SK-N-SH (cell line): ENCODE results near the gene DNMT3A. TPM values are rescaled to one million over a fixed set of nuclear protein-coding genes. Genes with fewer than 3 reads are reported as not detected.

Source experiments
- CTCF ChIA-PET: fragments of 300-600, 350-600 bp; formaldehyde crosslinking; extraction: SDS; loops from one replicate; lab custom pipeline; 2021; lab: Yijun Ruan, JAX
- POLR2A ChIA-PET: fragments of 350-600 bp; sonication (Branson Sonifier 250); formaldehyde crosslinking; extraction: SDS; loops from one replicate; lab custom pipeline; 2020; ENCODE audit warnings: antibody characterized with exemption, inconsistent platforms; lab: Yijun Ruan, JAX
- DNase-seq: peaks from one replicate; pipeline ENCODE4 v3.0.0; 2012
- H2AFZ ChIP-seq: fragments of 200-600 bp; sonication (generic); 2 replicates; pipeline ENCODE4 v1.8.1; 2016; ENCODE audit warnings: antibody characterized with exemption, mild to moderate bottlenecking, low read depth
- H3F3A ChIP-seq: fragments of 200-600 bp; sonication (generic); replicated peaks from 2 replicates; pipeline ENCODE3; 2016; ENCODE audit warnings: antibody characterized with exemption, mild to moderate bottlenecking; ENCODE audit not compliant: insufficient read depth
- H3K27ac ChIP-seq, 2 experiments: fragments of 200-500 bp in 1 of 2; fragments of 200-600 bp in 1 of 2; sonication (Bioruptor generic) in 1 of 2; sonication (generic), shearing (Covaris generic) in 1 of 2; 2 replicates each; pipeline versions ENCODE4 v1.5.1 to v1.6.1; 2014 to 2016; ENCODE audit warnings: low read depth in 2 of 2, inconsistent platforms in 1 of 2, low read length in 1 of 2, mild to moderate bottlenecking in 1 of 2, mixed read lengths in 1 of 2
- H3K27me3 ChIP-seq: fragments of 200-600 bp; sonication (generic), shearing (Covaris generic); 2 replicates; pipeline ENCODE4 v1.6.1; 2016; ENCODE audit warnings: mixed run types; ENCODE audit not compliant: insufficient read depth
- H3K36me3 ChIP-seq, 2 experiments: fragments of 200-500 bp in 1 of 2; fragments of 200-600 bp in 1 of 2; sonication (Bioruptor generic) in 1 of 2; sonication (generic) in 1 of 2; replicated peaks in 1 of 2; 2 replicates each; pipeline versions ENCODE3 to v1.5.1; 2014 to 2016; ENCODE audit warnings: low read length in 1 of 2, mild to moderate bottlenecking in 1 of 2; ENCODE audit not compliant: insufficient read depth in 2 of 2, control insufficient read depth in 1 of 2
- H3K4me1 ChIP-seq, 2 experiments: fragments of 200-500 bp in 1 of 2; fragments of 200-600 bp in 1 of 2; sonication (Bioruptor generic) in 1 of 2; sonication (generic), shearing (Covaris generic) in 1 of 2; 2 replicates each; pipeline versions ENCODE4 v1.5.1 to v1.6.1; 2014 to 2016; ENCODE audit warnings: low read depth in 1 of 2, low read length in 1 of 2, mixed run types in 1 of 2; ENCODE audit not compliant: insufficient read depth in 2 of 2, control insufficient read depth in 1 of 2
- H3K4me2 ChIP-seq: fragments of 200-600 bp; sonication (generic), shearing (Covaris generic); 2 replicates; pipeline ENCODE4 v1.6.1; 2017; ENCODE audit warnings: mixed run types
- H3K4me3 ChIP-seq, 2 experiments: fragments of 200-500 bp in 1 of 2; fragments of 200-600 bp in 1 of 2; sonication (Bioruptor generic) in 1 of 2; sonication (generic), shearing (Covaris generic) in 1 of 2; 2 replicates each; pipeline versions ENCODE4 v1.5.1 to v1.8.1; 2014 to 2016; ENCODE audit warnings: low read depth in 2 of 2, inconsistent platforms in 1 of 2, low read length in 1 of 2, mild to moderate bottlenecking in 1 of 2, mixed read lengths in 1 of 2, moderate library complexity in 1 of 2
- H3K79me2 ChIP-seq: fragments of 200-600 bp; sonication (generic); 2 replicates; pipeline ENCODE4 v1.8.1; 2017; ENCODE audit warnings: mild to moderate bottlenecking; ENCODE audit not compliant: insufficient read depth
- H3K9ac ChIP-seq: fragments of 200-600 bp; sonication (generic); 2 replicates; pipeline ENCODE4 v1.6.1; 2017; ENCODE audit warnings: mixed run types
- H3K9me2 ChIP-seq: fragments of 200-600 bp; sonication (generic); 2 replicates; pipeline ENCODE4 v1.6.1; 2017; ENCODE audit warnings: mixed run types
- H3K9me3 ChIP-seq: fragments of 200-600 bp; sonication (generic); 2 replicates; pipeline ENCODE4 v1.6.1; 2017; ENCODE audit warnings: mixed run types, mild to moderate bottlenecking, moderate library complexity
- H4K20me1 ChIP-seq: fragments of 200-600 bp; sonication (generic); 2 replicates; pipeline ENCODE4 v1.6.1; 2017; ENCODE audit warnings: mild to moderate bottlenecking, mixed run types; ENCODE audit not compliant: insufficient read depth
- CTCF ChIP-seq: fragments of 200-600 bp; sonication (generic); IDR thresholded peaks from 2 replicates; pipeline ENCODE4 v1.6.1; 2017; ENCODE audit warnings: antibody characterized with exemption, mild to moderate bottlenecking, moderate library complexity
- EP300 ChIP-seq, 2 experiments: IDR thresholded peaks; 2 replicates each; pipeline versions ENCODE4 v1.4.0 to v1.6.1; 2012; ENCODE audit warnings: borderline replicate concordance in 1 of 2, low read depth in 1 of 2, low read length in 1 of 2
- FOSL2 ChIP-seq: IDR thresholded peaks from 2 replicates; pipeline ENCODE4 v1.4.0; 2012; ENCODE audit warnings: low read depth, mild to moderate bottlenecking, moderate library complexity, borderline replicate concordance
- FOXJ3 ChIP-seq: sonication (generic); formaldehyde crosslinking; IDR thresholded peaks from 2 replicates; pipeline ENCODE4 v1.5.1; 2020; ENCODE audit warnings: mild to moderate bottlenecking, missing genetic modification reagents
- GABPA ChIP-seq: IDR thresholded peaks from 2 replicates; pipeline ENCODE4 v1.4.0; 2012; ENCODE audit warnings: low read depth, mild to moderate bottlenecking
- GATA2 ChIP-seq: sonication (generic); formaldehyde crosslinking; IDR thresholded peaks from 2 replicates; pipeline ENCODE4 v1.5.0; 2020; ENCODE audit warnings: mild to moderate bottlenecking, missing genetic modification reagents
- IRF3 ChIP-seq: fragments of 150-350 bp; IDR thresholded peaks from 2 replicates; pipeline ENCODE4 v1.6.1; 2016; ENCODE audit warnings: mild to moderate bottlenecking, low read depth, low read length
- MAX ChIP-seq: IDR thresholded peaks from 2 replicates; pipeline ENCODE4 v1.4.0; 2012; ENCODE audit warnings: low read depth
- NRF1 ChIP-seq: IDR thresholded peaks from 2 replicates; pipeline ENCODE4 v1.6.1; 2012; ENCODE audit warnings: low read depth, mild to moderate bottlenecking, low read length
- PBX3 ChIP-seq: IDR thresholded peaks from 2 replicates; pipeline ENCODE4; 2012
- POLR2AphosphoS5 ChIP-seq: IDR thresholded peaks from 2 replicates; pipeline ENCODE4 v1.6.1; 2012; ENCODE audit warnings: low read depth, low read length
- RCOR1 ChIP-seq: fragments of 150-350 bp; IDR thresholded peaks from 2 replicates; pipeline ENCODE4 v1.6.1; 2017; ENCODE audit warnings: antibody characterized with exemption, low read length
- RXRA ChIP-seq: IDR thresholded peaks from 2 replicates; pipeline ENCODE4 v1.4.0; 2012; ENCODE audit warnings: low read depth, mild to moderate bottlenecking, borderline replicate concordance
- SIN3A ChIP-seq: IDR thresholded peaks from 2 replicates; pipeline ENCODE4 v1.6.1; 2012; ENCODE audit warnings: low read depth, mild to moderate bottlenecking, low read length, moderate library complexity, borderline replicate concordance
- TCF12 ChIP-seq: IDR thresholded peaks from 2 replicates; pipeline ENCODE4 v1.4.0; 2012
- TEAD4 ChIP-seq: IDR thresholded peaks from 2 replicates; pipeline ENCODE4 v1.4.0; 2012; ENCODE audit warnings: mild to moderate bottlenecking, borderline replicate concordance; ENCODE audit not compliant: insufficient read depth
- USF1 ChIP-seq: IDR thresholded peaks from 2 replicates; pipeline ENCODE4 v1.4.0; 2012; ENCODE audit warnings: low read depth, borderline replicate concordance
- USF2 ChIP-seq: fragments of 150-350 bp; IDR thresholded peaks from 2 replicates; pipeline ENCODE4 v1.6.1; 2017; ENCODE audit warnings: antibody characterized with exemption, low read length, low read depth, borderline replicate concordance
- YY1 ChIP-seq: IDR thresholded peaks from 2 replicates; pipeline ENCODE4 v1.4.0; 2012; ENCODE audit warnings: low read depth, mild to moderate bottlenecking
- ZBTB33 ChIP-seq: IDR thresholded peaks from 2 replicates; pipeline ENCODE4 v1.4.0; 2012; ENCODE audit warnings: low read depth, borderline replicate concordance
- WGBS: methylation state at CpG from one replicate; pipeline ENCODE4 v1.1.6; 2017; ENCODE audit warnings: low lambda C conversion rate; 5-methylcytosine and 5-hydroxymethylcytosine counted together
- polyA plus RNA-seq, 3 experiments: library from polyadenylated mRNA; depleted of rRNA; stranded (reverse); fragments of >200 nt; gene quantifications; 2 replicates each; pipeline ENCODE4 v1.2.3, GENCODE V29; 2012

DNMT3A gene
- polyA plus RNA-seq, 1 of the 3 experiments (the other 2 are of a cell fraction) = 5.6 TPM

GRCh38 chr2:25190536-25190935, 151.2 kb downstream of the DNMT3A start:
- Histone ChIP-seq H3K27ac (no peak overlapping the region), H3F3A (no peaks in the 10 kb centered on the region), H3K4me3 (no peak overlapping the region), H3K36me3 (no peaks in the 10 kb centered on the region), H3K4me2 (no peak overlapping the region), H2AFZ (no peak overlapping the region), H3K9me3 (no peaks in the 10 kb centered on the region), H4K20me1 (no peaks in the 10 kb centered on the region), H3K9ac (no peak overlapping the region), H3K4me1 (no peaks in the 10 kb centered on the region), H3K79me2 (no peaks in the 10 kb centered on the region), H3K9me2 (no peaks in the 10 kb centered on the region), H3K27me3 (no peaks in the 10 kb centered on the region)
- CTCF ChIA-PET = interaction anchor here (0.9 to 1.7 kb wide), 7 partner anchors 10 to 780 kb away, joined by 3 to 7 read pairs (median 3); no protein-coding TSS in a partner anchor
- DNase-seq = no peak
- POLR2A ChIA-PET = no interaction called here
- TF ChIP-seq POLR2AphosphoS5 (no peak), YY1 (no peak), SIN3A (no peak), MAX (no peak), USF2 (no peak), GATA2 (CRISPR knock-in tag) (no peak), EP300 (IDR thresholded peaks at IDR 0.05; ENCODE audit: borderline replicate concordance in 1 of 2, low read depth in 1 of 2, low read length in 1 of 2) (no peak), RCOR1 (no peak), USF1 (no peak), IRF3 (no peak), ZBTB33 (no peak), RXRA (no peak), PBX3 (no peak), FOSL2 (no peak), TEAD4 (no peak), CTCF (no peak), GABPA (no peak), FOXJ3 (CRISPR knock-in tag) (no peak), NRF1 (no peak), TCF12 (no peak)
- 89% methylated on average over 5 of the region's 5 CpGs for WGBS
